Central memory CD8-positive, alpha-beta T cell (primary cell): Measurements from ENCODE around the gene LRP3.

Experiments
- ATAC-seq: fragments of 150-1000 bp; cut with Tn5 transposase; replicated peaks from 2 replicates; pipeline ENCODE4 v1.10.0; 2022; ENCODE audit warnings: mild to moderate bottlenecking, moderate FRiP score, moderate number of reproducible peaks; ENCODE audit not compliant: poor library complexity, severe bottlenecking; ENCODE audit errors: extremely low read depth
- DNase-seq, 2 donors: peaks; one replicate each; pipeline ENCODE4 v3.0.0; 2021; ENCODE audit warnings: low spot score in 2 of 2
- H3K27ac Mint-ChIP-seq: one replicate; pipeline ENCODE4 v1.8.0; 2022; ENCODE audit warnings: low read depth, mild to moderate bottlenecking, moderate library complexity, mixed read lengths
- H3K27me3 Mint-ChIP-seq: one replicate; pipeline ENCODE4 v1.8.0; 2022; ENCODE audit warnings: mixed read lengths
- H3K36me3 Mint-ChIP-seq: one replicate; pipeline ENCODE4 v1.8.0; 2022; ENCODE audit warnings: mild to moderate bottlenecking, moderate library complexity, mixed read lengths; ENCODE audit not compliant: insufficient read depth
- H3K4me1 Mint-ChIP-seq: one replicate; pipeline ENCODE4 v1.8.0; 2022; ENCODE audit warnings: mixed read lengths
- H3K4me3 Mint-ChIP-seq: one replicate; pipeline ENCODE4 v1.8.0; 2022; ENCODE audit warnings: mild to moderate bottlenecking, moderate library complexity, mixed read lengths
- H3K9me3 Mint-ChIP-seq: one replicate; pipeline ENCODE4 v1.8.0; 2022; ENCODE audit warnings: mixed read lengths

LRP3 gene

DNA sequence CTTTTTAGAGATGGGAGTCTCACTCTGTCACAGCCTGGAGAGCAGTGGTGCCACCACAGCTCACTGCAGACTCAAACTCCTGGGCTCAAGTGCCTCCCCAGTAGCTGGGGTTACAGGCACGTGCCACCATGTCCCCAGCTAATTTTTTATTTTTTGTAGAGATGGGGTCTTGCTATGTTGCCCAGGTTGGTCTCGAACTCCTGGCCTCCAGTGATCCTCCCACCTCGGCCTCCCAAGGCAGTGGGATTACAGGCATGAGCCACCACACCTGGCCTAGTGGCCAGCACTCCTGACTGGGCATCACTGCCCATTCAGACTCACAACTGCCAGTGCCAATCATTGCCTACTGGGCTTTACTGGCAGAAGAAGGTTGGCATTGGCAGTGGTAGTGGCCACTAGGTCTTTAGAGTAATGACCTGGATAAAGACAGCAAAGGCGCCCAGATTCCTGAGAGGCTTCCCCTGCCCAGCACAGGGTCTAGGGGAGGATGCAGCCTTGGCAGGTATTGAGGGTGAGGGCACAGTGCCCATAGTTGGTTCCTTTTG lies 58.4 kb downstream of the LRP3 start:
- DNase-seq (no peak), ATAC-seq (no peak)
- H3K4me3 Mint-ChIP-seq = no peak overlapping the region
- H3K4me1 Mint-ChIP-seq = no peaks in the 10 kb centered on the region
- H3K9me3 Mint-ChIP-seq = no peaks in the 10 kb centered on the region
- no peaks in the 10 kb centered on the region for H3K27me3 Mint-ChIP-seq
- peaks cover 3% of the 10 kb centered on the region for H3K36me3 Mint-ChIP-seq
- H3K27ac Mint-ChIP-seq = no peak overlapping the region

DNA sequence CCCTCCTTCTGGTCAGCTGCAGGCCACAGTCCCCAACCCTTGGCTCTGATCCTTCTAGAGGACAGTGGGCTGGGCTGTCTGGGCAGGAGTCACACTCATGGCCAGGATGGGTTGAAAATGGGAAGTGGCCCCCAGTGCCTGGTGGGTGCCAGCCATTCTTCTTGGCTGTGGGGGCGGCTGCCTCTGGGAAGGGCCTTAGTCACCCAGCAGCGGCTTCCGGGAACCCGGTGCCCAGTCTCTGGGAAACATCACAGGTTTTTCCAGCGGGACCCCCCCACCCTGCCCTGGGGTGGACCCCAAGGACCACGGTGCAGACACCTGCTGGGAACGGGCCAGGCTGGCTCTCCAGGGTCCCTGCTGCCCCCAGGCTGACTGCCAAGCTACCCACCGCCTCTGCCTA lies 58.8 kb downstream of the LRP3 start:
- ATAC-seq = no peak

DNA sequence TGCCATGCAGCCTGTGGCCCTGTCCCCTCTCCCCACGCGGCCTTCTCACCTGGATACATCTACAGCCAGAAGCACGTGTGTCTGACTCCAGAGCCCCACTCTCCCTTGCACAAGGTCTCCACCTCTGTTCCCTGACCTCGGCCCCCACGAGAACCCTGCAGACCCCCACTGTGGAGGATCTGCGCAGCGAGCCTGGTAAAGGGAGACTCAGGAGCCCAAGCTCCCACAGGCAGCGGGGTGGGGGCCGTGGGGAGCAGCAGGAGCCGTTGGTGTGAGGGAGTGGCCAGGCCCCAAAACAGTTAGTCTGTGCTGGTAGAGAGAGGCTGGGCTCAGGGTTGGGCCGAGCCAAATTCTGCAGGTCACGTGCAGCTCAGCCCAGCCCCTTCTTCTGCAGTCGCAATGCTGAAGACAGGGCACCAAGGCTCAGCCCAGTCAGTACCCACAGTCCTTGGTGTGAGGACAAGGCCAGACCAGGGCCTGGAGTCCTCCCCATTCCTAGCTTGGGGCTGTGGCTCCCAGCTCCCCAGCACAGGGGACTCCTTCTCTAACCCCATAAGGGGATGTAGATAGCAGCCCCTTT lies 60.2 kb downstream of the LRP3 start:
- no peak overlapping the region for H3K4me3 Mint-ChIP-seq
- no peak for ATAC-seq
- DNase-seq = no peak
- H3K27me3 Mint-ChIP-seq = peaks cover 3% of the 10 kb centered on the region
- no peaks in the 10 kb centered on the region for H3K4me1 Mint-ChIP-seq
- peaks cover 9% of the 10 kb centered on the region for H3K9me3 Mint-ChIP-seq
- no peak overlapping the region for H3K27ac Mint-ChIP-seq
- H3K36me3 Mint-ChIP-seq = peaks cover 3% of the 10 kb centered on the region

More for the DNA sequence above, 58.8 kb downstream of the LRP3 start:
- DNase-seq = no peak
- Mint-ChIP-seq H3K4me1 (no peaks in the 10 kb centered on the region), H3K4me3 (no peak overlapping the region), H3K9me3 (peaks cover 2% of the 10 kb centered on the region), H3K27me3 (no peaks in the 10 kb centered on the region), H3K27ac (no peak overlapping the region), H3K36me3 (peaks cover 3% of the 10 kb centered on the region)

DNA sequence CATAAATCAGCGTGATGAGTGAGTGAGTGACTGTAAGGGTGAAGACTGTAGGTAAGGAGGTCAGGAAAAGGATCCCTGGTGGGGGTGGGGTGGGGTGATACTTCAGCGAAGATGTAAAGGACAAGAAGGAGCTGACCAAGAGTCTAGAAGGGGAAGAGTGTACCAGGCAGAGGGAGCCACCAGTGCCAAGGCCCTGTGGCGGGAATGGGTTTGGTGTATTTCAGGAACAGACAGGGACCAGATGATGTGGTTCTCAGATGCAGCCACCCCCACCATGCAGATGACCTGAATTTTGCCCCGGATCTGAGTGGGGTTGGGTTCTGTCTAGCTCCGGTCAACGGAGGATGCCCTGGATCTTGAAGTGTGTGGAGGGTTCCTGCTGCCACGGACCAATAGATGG lies 61.7 kb downstream of the LRP3 start:
- Mint-ChIP-seq H3K36me3 (peaks cover 6% of the 10 kb centered on the region), H3K27me3 (peaks cover 9% of the 10 kb centered on the region), H3K9me3 (peaks cover 9% of the 10 kb centered on the region), H3K4me3 (no peak overlapping the region), H3K27ac (no peak overlapping the region), H3K4me1 (peaks cover 3% of the 10 kb centered on the region)
- DNase-seq (no peak), ATAC-seq (no peak)

DNA sequence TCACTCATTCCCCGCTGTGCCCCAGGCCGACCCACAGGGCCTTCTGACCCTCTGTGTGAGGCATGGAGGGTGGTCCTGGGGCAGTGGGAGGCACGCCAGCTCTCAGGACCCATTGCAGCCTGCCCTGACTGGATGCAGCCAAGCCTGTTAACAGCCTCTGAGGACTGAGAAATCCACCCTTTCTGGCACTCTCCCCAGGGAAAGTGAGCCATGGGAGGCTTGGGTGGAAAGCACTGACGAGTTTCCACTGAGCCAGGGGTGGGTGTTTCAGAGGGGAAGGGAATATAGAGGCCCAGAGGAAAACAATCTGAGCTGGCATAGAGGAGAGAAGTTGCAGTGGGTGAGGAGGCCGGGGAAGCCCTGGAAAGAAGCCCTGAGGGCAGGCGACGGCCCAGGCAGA lies 62.1 kb downstream of the LRP3 start:
- Mint-ChIP-seq H3K9me3 (peaks cover 9% of the 10 kb centered on the region), H3K27ac (no peak overlapping the region), H3K36me3 (peaks cover 6% of the 10 kb centered on the region), H3K27me3 (peaks cover 9% of the 10 kb centered on the region), H3K4me1 (peaks cover 8% of the 10 kb centered on the region), H3K4me3 (no peak overlapping the region)
- ATAC-seq = no peak
- no peak for DNase-seq

DNA sequence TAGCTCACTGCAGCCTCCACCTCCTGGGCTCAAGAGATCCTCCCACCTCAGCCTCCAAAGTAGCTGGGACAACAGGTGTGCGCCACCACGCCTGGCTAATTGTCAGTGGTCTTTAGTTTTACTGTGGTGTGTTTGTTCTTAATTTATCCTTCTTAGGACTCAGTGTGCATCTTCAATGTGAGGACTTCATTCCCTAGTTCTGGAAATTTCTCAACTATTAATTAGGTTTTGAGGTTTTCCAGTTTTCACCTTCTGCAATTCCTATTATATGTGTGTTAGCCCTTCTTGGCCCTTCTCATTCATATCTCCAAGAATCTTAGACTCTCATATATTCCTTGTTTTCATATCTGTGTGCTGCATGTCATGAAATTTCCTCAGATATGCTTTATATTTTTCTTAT lies 63.7 kb downstream of the LRP3 start:
- Mint-ChIP-seq H3K36me3 (peaks cover 6% of the 10 kb centered on the region), H3K27me3 (peaks cover 9% of the 10 kb centered on the region), H3K9me3 (peaks cover 9% of the 10 kb centered on the region), H3K4me3 (no peak overlapping the region), H3K27ac (no peak overlapping the region), H3K4me1 (peaks cover 21% of the 10 kb centered on the region)
- DNase-seq (no peak), ATAC-seq (no peak)
